Measurements from ENCODE around the gene HEY2.

- TF ChIP-seq, protein P1, sequence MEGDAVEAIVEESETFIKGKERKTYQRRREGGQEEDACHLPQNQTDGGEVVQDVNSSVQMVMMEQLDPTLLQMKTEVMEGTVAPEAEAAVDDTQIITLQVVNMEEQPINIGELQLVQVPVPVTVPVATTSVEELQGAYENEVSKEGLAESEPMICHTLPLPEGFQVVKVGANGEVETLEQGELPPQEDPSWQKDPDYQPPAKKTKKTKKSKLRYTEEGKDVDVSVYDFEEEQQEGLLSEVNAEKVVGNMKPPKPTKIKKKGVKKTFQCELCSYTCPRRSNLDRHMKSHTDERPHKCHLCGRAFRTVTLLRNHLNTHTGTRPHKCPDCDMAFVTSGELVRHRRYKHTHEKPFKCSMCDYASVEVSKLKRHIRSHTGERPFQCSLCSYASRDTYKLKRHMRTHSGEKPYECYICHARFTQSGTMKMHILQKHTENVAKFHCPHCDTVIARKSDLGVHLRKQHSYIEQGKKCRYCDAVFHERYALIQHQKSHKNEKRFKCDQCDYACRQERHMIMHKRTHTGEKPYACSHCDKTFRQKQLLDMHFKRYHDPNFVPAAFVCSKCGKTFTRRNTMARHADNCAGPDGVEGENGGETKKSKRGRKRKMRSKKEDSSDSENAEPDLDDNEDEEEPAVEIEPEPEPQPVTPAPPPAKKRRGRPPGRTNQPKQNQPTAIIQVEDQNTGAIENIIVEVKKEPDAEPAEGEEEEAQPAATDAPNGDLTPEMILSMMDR (IDR thresholded peaks at IDR 0.05) = no peak
- TF ChIP-seq POLR2A (IDR thresholded peaks at IDR 0.05) = no peak
Measured at GRCh38 chr6:125781314-125781868, 32.0 kb downstream of the HEY2 start.

Measured in thyroid gland (tissue), 4 donors.